Neuronal stem cell (in vitro differentiated cells): Measurements from ENCODE around the gene L1CAM.

Experiments
- DNase-seq: peaks from one replicate; pipeline ENCODE4 v3.0.0-alpha.2; 2013; ENCODE audit warnings: low spot score
- H2AFZ ChIP-seq: one replicate; pipeline ENCODE4 v1.6.1; 2013; ENCODE audit warnings: mild to moderate bottlenecking, low read length, inconsistent platforms
- H2AK5ac ChIP-seq: 2 replicates; pipeline ENCODE4 v1.6.1; 2013; ENCODE audit warnings: low read depth, mild to moderate bottlenecking, inconsistent platforms, low read length, moderate library complexity, mixed read lengths
- H2BK120ac ChIP-seq: 2 replicates; pipeline ENCODE4 v1.6.1; 2013; ENCODE audit warnings: low read depth, mild to moderate bottlenecking, inconsistent platforms, low read length, moderate library complexity, mixed read lengths
- H2BK12ac ChIP-seq: one replicate; pipeline ENCODE4 v1.6.1; 2013; ENCODE audit warnings: low read length, inconsistent platforms
- H2BK15ac ChIP-seq: 2 replicates; pipeline ENCODE4 v1.6.1; 2013; ENCODE audit warnings: mild to moderate bottlenecking, low read length, inconsistent platforms, mixed read lengths
- H2BK5ac ChIP-seq: one replicate; pipeline ENCODE4 v1.6.1; 2013; ENCODE audit warnings: inconsistent platforms, mild to moderate bottlenecking, low read length, moderate library complexity
- H3K14ac ChIP-seq: one replicate; pipeline ENCODE4 v1.6.1; 2013; ENCODE audit warnings: low read length, inconsistent platforms
- H3K18ac ChIP-seq: 2 replicates; pipeline ENCODE4 v1.6.1; 2013; ENCODE audit warnings: low read length, inconsistent platforms
- H3K23ac ChIP-seq: 2 replicates; pipeline ENCODE4 v1.6.1; 2013; ENCODE audit warnings: low read depth, mild to moderate bottlenecking, mixed read lengths, low read length, inconsistent platforms; ENCODE audit not compliant: poor library complexity
- H3K27ac ChIP-seq: replicated peaks from 3 replicates; pipeline ENCODE4 v1.5.1; 2013; ENCODE audit warnings: low read length, inconsistent platforms
- H3K27me3 ChIP-seq, 3 experiments: 2 replicates each; pipeline ENCODE4 v1.6.1; 2013; ENCODE audit warnings: low read length in 3 of 3, mild to moderate bottlenecking in 2 of 3, inconsistent platforms in 1 of 3, low read depth in 1 of 3, mixed read lengths in 1 of 3, moderate library complexity in 1 of 3; ENCODE audit not compliant: control insufficient read depth in 3 of 3, insufficient read depth in 3 of 3
- H3K36me3 ChIP-seq, 2 donors: replicated peaks in 1 of 2; 2 replicates each; pipeline ENCODE4 v1.6.1; 2013; ENCODE audit warnings: low read length in 2 of 2; ENCODE audit not compliant: control insufficient read depth in 2 of 2, insufficient read depth in 2 of 2
- H3K4ac ChIP-seq: 2 replicates; pipeline ENCODE4 v1.6.1; 2013; ENCODE audit warnings: inconsistent platforms, mild to moderate bottlenecking, low read length, moderate library complexity
- H3K4me1 ChIP-seq, 2 donors: 1 replicate in 1 of 2; 2 replicates in 1 of 2; pipeline ENCODE4 v1.6.1; 2013; ENCODE audit warnings: low read length in 2 of 2, low read depth in 1 of 2; ENCODE audit not compliant: control insufficient read depth in 2 of 2, insufficient read depth in 1 of 2
- H3K4me2 ChIP-seq: one replicate; pipeline ENCODE4 v1.6.1; 2013; ENCODE audit warnings: mild to moderate bottlenecking, low read length, inconsistent platforms; ENCODE audit not compliant: insufficient read depth, poor library complexity, severe bottlenecking
- H3K4me3 ChIP-seq, 2 donors: 2 replicates each; pipeline ENCODE4 v1.5.1; 2013; ENCODE audit warnings: low read length in 2 of 2, mild to moderate bottlenecking in 2 of 2, inconsistent platforms in 1 of 2, moderate library complexity in 1 of 2
- H3K79me1 ChIP-seq: one replicate; pipeline ENCODE4 v1.6.1; 2013; ENCODE audit warnings: low read depth, mild to moderate bottlenecking, inconsistent platforms, low read length, moderate library complexity
- H3K9ac ChIP-seq: one replicate; pipeline ENCODE4 v1.6.1; 2013; ENCODE audit warnings: mild to moderate bottlenecking, low read depth, low read length, inconsistent platforms; ENCODE audit not compliant: poor library complexity
- H3K9me3 ChIP-seq, 2 donors: replicated peaks in 1 of 2; 2 replicates each; pipeline versions ENCODE3 to v1.6.1; 2013; ENCODE audit warnings: low read length in 2 of 2, mild to moderate bottlenecking in 2 of 2, inconsistent platforms in 1 of 2, low read depth in 1 of 2, mixed read lengths in 1 of 2, moderate library complexity in 1 of 2; ENCODE audit not compliant: control insufficient read depth in 2 of 2, insufficient read depth in 1 of 2
- H4K8ac ChIP-seq: one replicate; pipeline ENCODE4 v1.6.1; 2013; ENCODE audit warnings: low read depth, mild to moderate bottlenecking, inconsistent platforms, low read length, moderate library complexity
- H4K91ac ChIP-seq: one replicate; pipeline ENCODE4 v1.6.1; 2013; ENCODE audit warnings: low read length, low read depth, mild to moderate bottlenecking, inconsistent platforms; ENCODE audit not compliant: poor library complexity
- WGBS, 2 donors: extraction: QIAGEN DNeasy Blood & Tissue Kit; methylation state at CpG; one replicate each; pipeline ENCODE4 v1.1.7; 2013; ENCODE audit warnings: missing lambda C conversion rate in 2 of 2, mixed read lengths in 1 of 2; ENCODE audit not compliant: insufficient read length in 2 of 2, insufficient replicate concordance in 1 of 2; ENCODE audit errors: extremely low coverage in 2 of 2; 5-methylcytosine and 5-hydroxymethylcytosine counted together

The L1CAM gene

DNA sequence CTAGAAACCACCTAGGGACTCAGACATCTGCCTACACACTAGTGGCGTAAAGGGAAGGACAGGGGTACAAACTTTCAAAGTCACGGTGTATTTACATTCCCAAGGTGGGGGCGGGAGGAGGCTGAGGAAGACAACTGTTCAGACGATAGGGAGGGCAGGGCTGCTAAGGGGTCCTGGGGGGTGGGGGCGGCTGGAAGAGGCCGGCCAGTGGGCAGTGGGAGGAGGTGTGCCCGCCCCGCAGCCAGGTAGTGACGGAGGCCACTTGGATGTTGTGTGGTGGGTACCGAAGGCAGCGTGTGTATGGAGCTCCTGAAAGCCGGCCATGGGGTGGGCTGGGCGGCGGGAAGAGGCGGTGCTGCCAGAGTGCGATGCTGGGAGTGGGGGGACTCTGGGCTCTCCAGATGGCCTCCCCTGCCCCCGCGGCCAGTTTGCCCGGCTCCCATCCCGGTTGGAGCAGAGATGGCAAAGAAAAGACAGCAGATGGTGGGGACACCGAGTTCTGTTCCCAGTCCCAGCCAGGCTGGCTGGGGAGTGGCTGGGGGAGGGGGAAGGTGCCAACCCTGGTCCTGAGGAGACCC, 24.2 kb downstream of the L1CAM start:
- no CpG with 5 or more reads among the region's 21 CpGs for WGBS, 2 donors

DNA sequence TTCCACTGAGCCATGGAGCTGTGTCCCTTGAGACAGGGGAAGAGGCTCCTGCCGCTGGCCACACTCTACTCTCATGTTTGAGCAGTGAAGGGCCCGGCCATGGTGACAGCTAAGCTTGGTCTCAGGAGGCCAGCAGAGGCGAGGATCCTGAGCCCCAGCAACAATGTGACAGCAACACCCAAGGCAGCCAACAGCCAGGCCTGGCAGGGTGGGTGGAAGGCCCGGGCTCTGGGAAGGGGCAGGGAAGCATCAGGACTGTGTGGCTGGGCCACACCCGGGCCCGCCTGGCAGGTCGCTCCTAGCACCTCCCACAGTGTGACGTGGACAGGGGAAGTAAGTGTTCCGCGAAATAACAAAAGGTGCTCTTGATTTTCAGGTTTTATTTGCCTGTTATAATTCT, 24.8 kb downstream of the L1CAM start:
- Histone ChIP-seq H2AK5ac (no peak overlapping the region), H3K4ac (no peak overlapping the region), H2BK5ac (no peak overlapping the region), H3K4me3 (no peak overlapping the region), H2BK15ac (no peak overlapping the region), H3K9ac (no peak overlapping the region), H4K91ac (no peak overlapping the region), H4K8ac (no peak overlapping the region), H3K4me2 (no peak overlapping the region), H3K36me3 (peaks cover 0 to 15% of the 10 kb centered on the region in 2 donors), H3K9me3 (no peaks in the 10 kb centered on the region), H3K27me3 (peaks cover 0 to 30% (median 0%) of the 10 kb centered on the region in 3 experiments), H2BK120ac (no peak overlapping the region), H3K23ac (no peak overlapping the region), H3K4me1 (peaks cover 0 to 10% of the 10 kb centered on the region in 2 donors), H3K27ac (no peak overlapping the region), H2BK12ac (no peak overlapping the region), H3K79me1 (no peaks in the 10 kb centered on the region), H3K18ac (no peak overlapping the region), H2AFZ (no peak overlapping the region), H3K14ac (no peak overlapping the region)
- DNase-seq, result no peak
- no CpG with 5 or more reads among the region's 10 CpGs for WGBS, 2 donors

More for the DNA sequence above, 24.2 kb downstream of the L1CAM start:
- Histone ChIP-seq H2BK12ac (no peak overlapping the region), H3K4ac (no peak overlapping the region), H2AK5ac (no peak overlapping the region), H3K4me2 (no peak overlapping the region), H3K27me3 (peaks cover 0 to 24% (median 0%) of the 10 kb centered on the region in 3 experiments), H3K18ac (no peak overlapping the region), H4K8ac (no peak overlapping the region), H2BK15ac (no peak overlapping the region), H3K4me1 (peaks cover 0 to 10% of the 10 kb centered on the region in 2 donors), H3K36me3 (peaks cover 0 to 22% of the 10 kb centered on the region in 2 donors), H4K91ac (no peak overlapping the region), H3K79me1 (no peaks in the 10 kb centered on the region), H3K9me3 (no peaks in the 10 kb centered on the region), H3K14ac (no peak overlapping the region), H2BK120ac (no peak overlapping the region), H3K4me3 (no peak overlapping the region), H2AFZ (no peak overlapping the region), H2BK5ac (no peak overlapping the region), H3K23ac (no peak overlapping the region), H3K27ac (no peak overlapping the region), H3K9ac (no peak overlapping the region)
- DNase-seq, result no peak

DNA sequence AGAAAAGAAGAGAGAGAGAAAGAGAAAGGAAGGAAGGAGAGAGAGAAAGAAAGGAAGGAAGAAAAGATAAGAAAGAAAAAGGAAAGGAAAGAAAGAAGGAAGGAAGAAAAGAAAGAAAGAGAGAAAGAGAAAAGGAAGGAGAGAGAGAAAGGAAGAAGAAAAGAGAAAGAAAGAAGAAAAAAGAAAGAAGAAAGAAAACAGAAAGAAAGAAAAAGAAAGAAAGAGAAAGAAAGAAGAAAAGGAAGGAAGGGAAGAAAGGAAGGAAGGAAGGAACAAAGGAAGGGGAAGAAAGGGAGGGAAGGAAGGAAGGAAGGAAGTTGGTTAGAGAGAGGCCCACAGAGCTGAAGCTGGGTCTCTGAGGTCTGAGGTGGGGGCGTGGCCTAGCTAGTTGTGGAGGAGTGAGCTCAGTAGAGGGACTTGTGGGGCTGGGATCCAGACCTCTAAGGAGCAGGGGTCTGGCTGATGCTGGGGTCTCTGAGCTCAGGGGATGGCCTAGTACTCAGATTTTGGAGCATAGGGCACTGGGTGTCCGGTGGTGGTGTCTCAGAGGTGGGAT, 28.5 kb downstream of the L1CAM start:
- H3K4me2 ChIP-seq, result no peak overlapping the region
- H3K4me1 ChIP-seq, result peaks cover 0 to under 1% of the 10 kb centered on the region in 2 donors
- H2BK12ac ChIP-seq, result no peak overlapping the region
- no peak overlapping the region for H3K4ac ChIP-seq
- no peak overlapping the region for H4K8ac ChIP-seq
- H2AFZ ChIP-seq, result no peak overlapping the region
- no peak overlapping the region for H2AK5ac ChIP-seq
- H2BK120ac ChIP-seq, result no peak overlapping the region
- H3K9ac ChIP-seq, result no peak overlapping the region
- H3K79me1 ChIP-seq, result no peaks in the 10 kb centered on the region
- no peak overlapping the region for H2BK15ac ChIP-seq
- WGBS, 2 donors, result no CpG with 5 or more reads among the region's 2 CpGs
- no peak overlapping the region for H4K91ac ChIP-seq
- peaks cover 0 to under 1% of the 10 kb centered on the region in 2 donors for H3K36me3 ChIP-seq
- H3K23ac ChIP-seq, result no peak overlapping the region
- H3K9me3 ChIP-seq, result no peaks in the 10 kb centered on the region
- H3K4me3 ChIP-seq, result no peak overlapping the region
- no peak overlapping the region for H3K14ac ChIP-seq
- no peak overlapping the region for H3K27ac ChIP-seq
- no peak overlapping the region for H3K18ac ChIP-seq
- DNase-seq, result no peak
- H3K27me3 ChIP-seq, result peaks cover 0 to 39% (median 0%) of the 10 kb centered on the region in 3 experiments
- H2BK5ac ChIP-seq, result no peak overlapping the region

DNA sequence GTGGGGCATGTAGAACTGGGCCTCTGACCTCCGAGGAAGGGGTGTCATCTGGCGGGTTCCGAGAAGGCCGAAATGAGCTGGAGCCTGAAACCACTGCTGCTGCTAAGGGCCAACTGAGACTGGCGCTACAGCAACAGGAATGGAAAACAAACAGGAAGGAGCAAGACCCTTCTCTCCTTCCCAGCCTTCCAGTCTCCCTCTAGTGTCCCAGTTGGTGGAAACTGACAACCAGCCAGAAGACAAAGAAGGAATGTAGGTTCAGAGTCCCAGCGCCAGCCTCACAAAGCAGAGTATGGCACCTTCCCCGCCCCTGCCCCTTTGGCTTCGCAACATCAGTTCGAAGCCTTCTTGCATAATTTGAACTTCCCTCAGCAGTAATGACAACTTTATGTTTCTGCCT, 31.3 kb downstream of the L1CAM start:
- no peak overlapping the region for H4K91ac ChIP-seq
- H2BK15ac ChIP-seq, result no peak overlapping the region
- H3K4ac ChIP-seq, result no peak overlapping the region
- no peak overlapping the region for H3K27ac ChIP-seq
- no peak overlapping the region for H3K4me2 ChIP-seq
- H2BK5ac ChIP-seq, result no peak overlapping the region
- no peak overlapping the region for H3K18ac ChIP-seq
- no peak overlapping the region for H2AFZ ChIP-seq
- no peak overlapping the region for H3K14ac ChIP-seq
- no peak overlapping the region for H2BK120ac ChIP-seq
- H3K4me1 ChIP-seq, result no peaks in the 10 kb centered on the region
- no peaks in the 10 kb centered on the region for H3K79me1 ChIP-seq
- no peaks in the 10 kb centered on the region for H3K9me3 ChIP-seq
- H2AK5ac ChIP-seq, result no peak overlapping the region
- H3K36me3 ChIP-seq, result no peaks in the 10 kb centered on the region
- no peak overlapping the region for H3K4me3 ChIP-seq
- DNase-seq, result no peak
- no CpG with 5 or more reads among the region's 9 CpGs for WGBS, 2 donors
- no peak overlapping the region for H3K9ac ChIP-seq
- H3K27me3 ChIP-seq, result peaks cover 0 to 43% (median 0%) of the 10 kb centered on the region in 3 experiments
- no peak overlapping the region for H3K23ac ChIP-seq
- H2BK12ac ChIP-seq, result no peak overlapping the region
- no peak overlapping the region for H4K8ac ChIP-seq
